HepG2 (cell line): ENCODE results near the gene MBNL3. TPM values are rescaled to one million over a fixed set of nuclear protein-coding genes. Genes with fewer than 3 reads are reported as not detected.

Source experiments
- CREB3 ChIP-seq: sonication (generic); formaldehyde crosslinking; IDR thresholded peaks from 2 replicates; pipeline ENCODE4 v1.5.0; 2020; ENCODE audit warnings: missing genetic modification reagents
- CTCF ChIP-seq: sonication (generic); formaldehyde crosslinking; IDR thresholded peaks from 2 replicates; pipeline ENCODE4 v1.5.0; 2020; ENCODE audit warnings: mild to moderate bottlenecking, missing genetic modification reagents, moderate library complexity
- EEA1 ChIP-seq: sonication (generic); formaldehyde crosslinking; IDR thresholded peaks from 2 replicates; pipeline ENCODE4 v1.5.1; 2020; ENCODE audit warnings: mild to moderate bottlenecking, missing genetic modification reagents, borderline replicate concordance
- EED ChIP-seq: sonication (generic); formaldehyde crosslinking; IDR thresholded peaks from 2 replicates; pipeline ENCODE4 v1.5.0; 2020; ENCODE audit warnings: mild to moderate bottlenecking, missing genetic modification reagents
- ELK4 ChIP-seq: sonication (generic); formaldehyde crosslinking; IDR thresholded peaks from 2 replicates; pipeline ENCODE4 v1.9.0; 2021; ENCODE audit warnings: missing genetic modification reagents, borderline replicate concordance
- MED1 ChIP-seq: sonication (generic); formaldehyde crosslinking; IDR thresholded peaks from 2 replicates; pipeline ENCODE4 v1.4.0; 2020; ENCODE audit warnings: missing genetic modification reagents
- NFRKB ChIP-seq: fragments of 450-650 bp; IDR thresholded peaks from 2 replicates; pipeline ENCODE4 v1.6.1; 2017
- NR3C1 ChIP-seq: sonication (generic); formaldehyde crosslinking; IDR thresholded peaks from 2 replicates; pipeline ENCODE4 v1.4.0; 2020; ENCODE audit warnings: missing genetic modification reagents
- ZNF264 ChIP-seq: sonication (generic); formaldehyde crosslinking; IDR thresholded peaks from 2 replicates; pipeline ENCODE4 v1.4.0; 2020; ENCODE audit warnings: missing genetic modification reagents
- ZNF296 ChIP-seq: sonication (generic); formaldehyde crosslinking; conservative IDR thresholded peaks from 2 replicates; pipeline ENCODE4 v1.5.0; 2020; ENCODE audit warnings: mild to moderate bottlenecking, missing genetic modification reagents
- polyA plus RNA-seq, 8 experiments: library from polyadenylated mRNA; depleted of rRNA in 3 of 8; stranded (reverse) in 7 of 8; unstranded in 1 of 8; fragments of >200 nt; fragmentation: Illumina TruSeq in 4 of 8; extraction: Trizol in 4 of 8; gene quantifications; 2 replicates each; pipeline versions ENCODE4 v1.2.1 to v1.2.3, GENCODE V29; 2011 to 2016; ENCODE audit warnings: low read depth in 4 of 8, missing spikeins in 1 of 8, mixed read lengths in 1 of 8; ENCODE audit not compliant: insufficient read depth in 1 of 8
- total RNA-seq, 5 experiments: library from RNA; depleted of rRNA; stranded (reverse); fragments of >200 nt; fragmentation: Illumina TruSeq; extraction: Trizol; gene quantifications; 2 replicates each; pipeline ENCODE4 v1.2.3, GENCODE V29; 2016; ENCODE audit warnings: low read depth in 1 of 5
- TF ChIP-seq, protein P1 (sequence below): sonication (generic); formaldehyde crosslinking; IDR thresholded peaks from 2 replicates; pipeline ENCODE4 v1.4.0; 2020; ENCODE audit warnings: mild to moderate bottlenecking, missing genetic modification reagents
- TF ChIP-seq, protein P2 (sequence below): sonication (generic); formaldehyde crosslinking; IDR thresholded peaks from 2 replicates; pipeline ENCODE4 v1.5.0; 2020; ENCODE audit warnings: missing genetic modification reagents
- TF ChIP-seq, protein P3 (sequence below): sonication (generic); formaldehyde crosslinking; IDR thresholded peaks from 2 replicates; pipeline ENCODE4 v1.4.0; 2020; ENCODE audit warnings: missing genetic modification reagents, borderline replicate concordance
- TF ChIP-seq, protein P4 (sequence below): sonication (generic); formaldehyde crosslinking; IDR thresholded peaks from 2 replicates; pipeline ENCODE4 v1.4.0; 2020; ENCODE audit warnings: missing genetic modification reagents, borderline replicate concordance

The MBNL3 gene
- total and polyA plus RNA-seq, 2 of the 13 experiments (the other 11 are each of a cell fraction or from before 2014, with no cell fraction given): 155 to 257 TPM

GRCh38 chrX:132491191-132491590, 2.4 kb upstream of the MBNL3 start (continued):
- TF ChIP-seq, protein P1, sequence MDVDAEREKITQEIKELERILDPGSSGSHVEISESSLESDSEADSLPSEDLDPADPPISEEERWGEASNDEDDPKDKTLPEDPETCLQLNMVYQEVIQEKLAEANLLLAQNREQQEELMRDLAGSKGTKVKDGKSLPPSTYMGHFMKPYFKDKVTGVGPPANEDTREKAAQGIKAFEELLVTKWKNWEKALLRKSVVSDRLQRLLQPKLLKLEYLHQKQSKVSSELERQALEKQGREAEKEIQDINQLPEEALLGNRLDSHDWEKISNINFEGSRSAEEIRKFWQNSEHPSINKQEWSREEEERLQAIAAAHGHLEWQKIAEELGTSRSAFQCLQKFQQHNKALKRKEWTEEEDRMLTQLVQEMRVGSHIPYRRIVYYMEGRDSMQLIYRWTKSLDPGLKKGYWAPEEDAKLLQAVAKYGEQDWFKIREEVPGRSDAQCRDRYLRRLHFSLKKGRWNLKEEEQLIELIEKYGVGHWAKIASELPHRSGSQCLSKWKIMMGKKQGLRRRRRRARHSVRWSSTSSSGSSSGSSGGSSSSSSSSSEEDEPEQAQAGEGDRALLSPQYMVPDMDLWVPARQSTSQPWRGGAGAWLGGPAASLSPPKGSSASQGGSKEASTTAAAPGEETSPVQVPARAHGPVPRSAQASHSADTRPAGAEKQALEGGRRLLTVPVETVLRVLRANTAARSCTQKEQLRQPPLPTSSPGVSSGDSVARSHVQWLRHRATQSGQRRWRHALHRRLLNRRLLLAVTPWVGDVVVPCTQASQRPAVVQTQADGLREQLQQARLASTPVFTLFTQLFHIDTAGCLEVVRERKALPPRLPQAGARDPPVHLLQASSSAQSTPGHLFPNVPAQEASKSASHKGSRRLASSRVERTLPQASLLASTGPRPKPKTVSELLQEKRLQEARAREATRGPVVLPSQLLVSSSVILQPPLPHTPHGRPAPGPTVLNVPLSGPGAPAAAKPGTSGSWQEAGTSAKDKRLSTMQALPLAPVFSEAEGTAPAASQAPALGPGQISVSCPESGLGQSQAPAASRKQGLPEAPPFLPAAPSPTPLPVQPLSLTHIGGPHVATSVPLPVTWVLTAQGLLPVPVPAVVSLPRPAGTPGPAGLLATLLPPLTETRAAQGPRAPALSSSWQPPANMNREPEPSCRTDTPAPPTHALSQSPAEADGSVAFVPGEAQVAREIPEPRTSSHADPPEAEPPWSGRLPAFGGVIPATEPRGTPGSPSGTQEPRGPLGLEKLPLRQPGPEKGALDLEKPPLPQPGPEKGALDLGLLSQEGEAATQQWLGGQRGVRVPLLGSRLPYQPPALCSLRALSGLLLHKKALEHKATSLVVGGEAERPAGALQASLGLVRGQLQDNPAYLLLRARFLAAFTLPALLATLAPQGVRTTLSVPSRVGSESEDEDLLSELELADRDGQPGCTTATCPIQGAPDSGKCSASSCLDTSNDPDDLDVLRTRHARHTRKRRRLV (CRISPR knock-in tag): no peak
- no peak for TF ChIP-seq NFRKB
- no peak for TF ChIP-seq NR3C1 (CRISPR knock-in tag)
- TF ChIP-seq MED1 (CRISPR knock-in tag): peak; percentile 77
- TF ChIP-seq, protein P2, sequence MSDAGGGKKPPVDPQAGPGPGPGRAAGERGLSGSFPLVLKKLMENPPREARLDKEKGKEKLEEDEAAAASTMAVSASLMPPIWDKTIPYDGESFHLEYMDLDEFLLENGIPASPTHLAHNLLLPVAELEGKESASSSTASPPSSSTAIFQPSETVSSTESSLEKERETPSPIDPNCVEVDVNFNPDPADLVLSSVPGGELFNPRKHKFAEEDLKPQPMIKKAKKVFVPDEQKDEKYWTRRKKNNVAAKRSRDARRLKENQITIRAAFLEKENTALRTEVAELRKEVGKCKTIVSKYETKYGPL (CRISPR knock-in tag): peak; percentile 69; the same call in 1 of the 2 replicates
- TF ChIP-seq ZNF296 (CRISPR knock-in tag): no peak
- TF ChIP-seq CTCF (CRISPR knock-in tag): peak; percentile 38
- TF ChIP-seq, protein P3, sequence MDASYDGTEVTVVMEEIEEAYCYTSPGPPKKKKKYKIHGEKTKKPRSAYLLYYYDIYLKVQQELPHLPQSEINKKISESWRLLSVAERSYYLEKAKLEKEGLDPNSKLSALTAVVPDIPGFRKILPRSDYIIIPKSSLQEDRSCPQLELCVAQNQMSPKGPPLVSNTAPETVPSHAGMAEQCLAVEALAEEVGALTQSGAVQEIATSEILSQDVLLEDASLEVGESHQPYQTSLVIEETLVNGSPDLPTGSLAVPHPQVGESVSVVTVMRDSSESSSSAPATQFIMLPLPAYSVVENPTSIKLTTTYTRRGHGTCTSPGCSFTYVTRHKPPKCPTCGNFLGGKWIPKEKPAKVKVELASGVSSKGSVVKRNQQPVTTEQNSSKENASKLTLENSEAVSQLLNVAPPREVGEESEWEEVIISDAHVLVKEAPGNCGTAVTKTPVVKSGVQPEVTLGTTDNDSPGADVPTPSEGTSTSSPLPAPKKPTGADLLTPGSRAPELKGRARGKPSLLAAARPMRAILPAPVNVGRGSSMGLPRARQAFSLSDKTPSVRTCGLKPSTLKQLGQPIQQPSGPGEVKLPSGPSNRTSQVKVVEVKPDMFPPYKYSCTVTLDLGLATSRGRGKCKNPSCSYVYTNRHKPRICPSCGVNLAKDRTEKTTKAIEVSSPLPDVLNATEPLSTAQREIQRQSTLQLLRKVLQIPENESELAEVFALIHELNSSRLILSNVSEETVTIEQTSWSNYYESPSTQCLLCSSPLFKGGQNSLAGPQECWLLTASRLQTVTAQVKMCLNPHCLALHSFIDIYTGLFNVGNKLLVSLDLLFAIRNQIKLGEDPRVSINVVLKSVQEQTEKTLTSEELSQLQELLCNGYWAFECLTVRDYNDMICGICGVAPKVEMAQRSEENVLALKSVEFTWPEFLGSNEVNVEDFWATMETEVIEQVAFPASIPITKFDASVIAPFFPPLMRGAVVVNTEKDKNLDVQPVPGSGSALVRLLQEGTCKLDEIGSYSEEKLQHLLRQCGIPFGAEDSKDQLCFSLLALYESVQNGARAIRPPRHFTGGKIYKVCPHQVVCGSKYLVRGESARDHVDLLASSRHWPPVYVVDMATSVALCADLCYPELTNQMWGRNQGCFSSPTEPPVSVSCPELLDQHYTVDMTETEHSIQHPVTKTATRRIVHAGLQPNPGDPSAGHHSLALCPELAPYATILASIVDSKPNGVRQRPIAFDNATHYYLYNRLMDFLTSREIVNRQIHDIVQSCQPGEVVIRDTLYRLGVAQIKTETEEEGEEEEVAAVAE: no peak
- TF ChIP-seq EED (CRISPR knock-in tag): no peak
- TF ChIP-seq CREB3: no peak
- no peak for TF ChIP-seq EEA1 (CRISPR knock-in tag)
- TF ChIP-seq ELK4 (CRISPR knock-in tag): no peak
- TF ChIP-seq, protein P4, sequence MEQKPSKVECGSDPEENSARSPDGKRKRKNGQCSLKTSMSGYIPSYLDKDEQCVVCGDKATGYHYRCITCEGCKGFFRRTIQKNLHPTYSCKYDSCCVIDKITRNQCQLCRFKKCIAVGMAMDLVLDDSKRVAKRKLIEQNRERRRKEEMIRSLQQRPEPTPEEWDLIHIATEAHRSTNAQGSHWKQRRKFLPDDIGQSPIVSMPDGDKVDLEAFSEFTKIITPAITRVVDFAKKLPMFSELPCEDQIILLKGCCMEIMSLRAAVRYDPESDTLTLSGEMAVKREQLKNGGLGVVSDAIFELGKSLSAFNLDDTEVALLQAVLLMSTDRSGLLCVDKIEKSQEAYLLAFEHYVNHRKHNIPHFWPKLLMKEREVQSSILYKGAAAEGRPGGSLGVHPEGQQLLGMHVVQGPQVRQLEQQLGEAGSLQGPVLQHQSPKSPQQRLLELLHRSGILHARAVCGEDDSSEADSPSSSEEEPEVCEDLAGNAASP (CRISPR knock-in tag): peak; percentile 44; the same call in 1 of the 2 replicates
- no peak for TF ChIP-seq ZNF264 (CRISPR knock-in tag)
